ENCODE results near the gene ANKMY2. TPM values are rescaled to one million over a fixed set of nuclear protein-coding genes. Genes with fewer than 3 reads are reported as not detected.

The ANKMY2 gene
- total RNA-seq, 5 donors from 2014 or later (not counting 1 experiment from before 2014, with no cell fraction given) = 7.8 to 10.9 (median 10.0) TPM

- peaks cover 38% of the 10 kb centered on the region for H3K36me3 Mint-ChIP-seq
- no peaks in the 10 kb centered on the region for H3K9me3 Mint-ChIP-seq
- Histone ChIP-seq H3K4me3 (ENCODE audit: control insufficient read depth in 1 of 2, extremely low read depth in 1 of 2, low read length in 1 of 2) (no peak overlapping the region), H3K27ac (ENCODE audit: low read length) (no peak overlapping the region), H3K9me3 (no peaks in the 10 kb centered on the region), H3K27me3 (replicated peaks in 1 of 2; ENCODE audit: control insufficient read depth in 2 of 2, extremely low read depth in 1 of 2, insufficient read depth in 2 of 2, low read length in 1 of 2) (no peaks in the 10 kb centered on the region), H3K4me1 (ENCODE audit: control insufficient read depth in 1 of 2, extremely low read depth in 1 of 2, insufficient read depth in 2 of 2, low read length in 2 of 2) (no peaks in the 10 kb centered on the region), H3K36me3 (ENCODE audit: control insufficient read depth in 2 of 2, extremely low read depth in 1 of 2, insufficient read depth in 1 of 2, low read length in 1 of 2) (peaks cover 0 to 2% of the 10 kb centered on the region in 2 donors)
- H3K27ac Mint-ChIP-seq = no peak overlapping the region
- ChIA-PET POLR2A (interaction anchor here (0.5 to 1.1 kb wide), 2 partner anchors 19 to 30 kb away, joined by 3 to 12 read pairs; no protein-coding TSS in a partner anchor), CTCF (interaction anchor here in 1 of 2 donors (0.6 kb wide), 1 partner anchor 1008 kb away, joined by 5 read pairs; no protein-coding TSS in a partner anchor)
- WGBS (ENCODE audit: insufficient coverage) = no CpG with 5 or more reads among the region's 1 CpG
- ATAC-seq (replicated peaks in 1 of 4) (no peak), DNase-seq (no peak)
- no peak overlapping the region for H3K4me3 Mint-ChIP-seq
- H3K4me1 Mint-ChIP-seq = peaks cover 2 to 11% (median 2%) of the 10 kb centered on the region in 3 donors
- no peaks in the 10 kb centered on the region for H3K27me3 Mint-ChIP-seq
Measured at GRCh38 chr7:16636555-16637101, 8.9 kb downstream of the ANKMY2 start.

- Histone ChIP-seq H3K4me1 (ENCODE audit: control insufficient read depth in 1 of 2, extremely low read depth in 1 of 2, insufficient read depth in 2 of 2, low read length in 2 of 2) (no peaks in the 10 kb centered on the region), H3K4me3 (ENCODE audit: control insufficient read depth in 1 of 2, extremely low read depth in 1 of 2, low read length in 1 of 2) (no peak overlapping the region), H3K27ac (ENCODE audit: low read length) (no peak overlapping the region), H3K27me3 (replicated peaks in 1 of 2; ENCODE audit: control insufficient read depth in 2 of 2, extremely low read depth in 1 of 2, insufficient read depth in 2 of 2, low read length in 1 of 2) (no peaks in the 10 kb centered on the region), H3K9me3 (no peaks in the 10 kb centered on the region), H3K36me3 (ENCODE audit: control insufficient read depth in 2 of 2, extremely low read depth in 1 of 2, insufficient read depth in 1 of 2, low read length in 1 of 2) (peaks cover 0 to 2% of the 10 kb centered on the region in 2 donors)
- ChIA-PET POLR2A (interaction anchor here in 1 of 2 donors (0.5 to 0.6 kb wide), 2 partner anchors 91 to 113 kb away, joined by 3 to 9 read pairs; no protein-coding TSS in a partner anchor), CTCF (no interaction called here)
- peaks cover 1 to 7% (median 3%) of the 10 kb centered on the region in 3 donors for H3K4me1 Mint-ChIP-seq
- no peak overlapping the region for H3K27ac Mint-ChIP-seq
- no peak for ATAC-seq (replicated peaks in 1 of 4)
- no peaks in the 10 kb centered on the region for H3K9me3 Mint-ChIP-seq
- no peak for DNase-seq
- no peaks in the 10 kb centered on the region for H3K27me3 Mint-ChIP-seq
- 90% methylated on average over 3 of the region's 4 CpGs for WGBS (ENCODE audit: insufficient coverage)
- H3K36me3 Mint-ChIP-seq = peaks cover 41% of the 10 kb centered on the region
- no peak overlapping the region for H3K4me3 Mint-ChIP-seq
Measured at GRCh38 chr7:16634271-16634738, 11.2 kb downstream of the ANKMY2 start.

- H3K4me1 Mint-ChIP-seq = peaks cover 0 to 1% (median 0%) of the 10 kb centered on the region in 3 donors
- Histone ChIP-seq H3K4me1 (ENCODE audit: control insufficient read depth in 1 of 2, extremely low read depth in 1 of 2, insufficient read depth in 2 of 2, low read length in 2 of 2) (no peaks in the 10 kb centered on the region), H3K4me3 (ENCODE audit: control insufficient read depth in 1 of 2, extremely low read depth in 1 of 2, low read length in 1 of 2) (no peak overlapping the region), H3K27ac (ENCODE audit: low read length) (no peak overlapping the region), H3K36me3 (ENCODE audit: control insufficient read depth in 2 of 2, extremely low read depth in 1 of 2, insufficient read depth in 1 of 2, low read length in 1 of 2) (peaks cover 0 to 2% of the 10 kb centered on the region in 2 donors), H3K27me3 (replicated peaks in 1 of 2; ENCODE audit: control insufficient read depth in 2 of 2, extremely low read depth in 1 of 2, insufficient read depth in 2 of 2, low read length in 1 of 2) (no peaks in the 10 kb centered on the region), H3K9me3 (no peaks in the 10 kb centered on the region)
- no peak overlapping the region for H3K4me3 Mint-ChIP-seq
- no peak overlapping the region for H3K27ac Mint-ChIP-seq
- no peaks in the 10 kb centered on the region for H3K9me3 Mint-ChIP-seq
- POLR2A ChIA-PET = interaction anchor here in 1 of 2 donors (0.6 kb wide), 1 partner anchor 47 kb away, joined by 3 read pairs; no protein-coding TSS in a partner anchor
- 100% methylated on average over 1 of the region's 1 CpG for WGBS (ENCODE audit: insufficient coverage)
- ATAC-seq (replicated peaks in 1 of 4) = no peak
- no peaks in the 10 kb centered on the region for H3K27me3 Mint-ChIP-seq
- no peak for DNase-seq
- peaks cover 26% of the 10 kb centered on the region for H3K36me3 Mint-ChIP-seq
- CTCF ChIA-PET = no interaction called here
Measured at GRCh38 chr7:16630654-16631053, 14.9 kb downstream of the ANKMY2 start.

GRCh38 chr7:16627236-16627635, 18.3 kb downstream of the ANKMY2 start:
- H3K27ac Mint-ChIP-seq = no peak overlapping the region
- no peaks in the 10 kb centered on the region for H3K4me1 ChIP-seq (ENCODE audit: control insufficient read depth in 1 of 2, extremely low read depth in 1 of 2, insufficient read depth in 2 of 2, low read length in 2 of 2)
- peaks cover 0 to 1% (median 0%) of the 10 kb centered on the region in 3 donors for H3K4me1 Mint-ChIP-seq
- no peak overlapping the region for H3K27ac ChIP-seq (ENCODE audit: low read length)
- no peaks in the 10 kb centered on the region for H3K9me3 Mint-ChIP-seq
- no CpG with 5 or more reads among the region's 2 CpGs for WGBS (ENCODE audit: insufficient coverage)
- no peaks in the 10 kb centered on the region for H3K27me3 ChIP-seq (replicated peaks in 1 of 2; ENCODE audit: control insufficient read depth in 2 of 2, extremely low read depth in 1 of 2, insufficient read depth in 2 of 2, low read length in 1 of 2)
- no peak for ATAC-seq (replicated peaks in 1 of 4)
- H3K4me3 Mint-ChIP-seq = no peak overlapping the region
- CTCF ChIA-PET = no interaction called here
- H3K27me3 Mint-ChIP-seq = no peaks in the 10 kb centered on the region
- no peaks in the 10 kb centered on the region for H3K9me3 ChIP-seq
- POLR2A ChIA-PET = no interaction called here
- no peak for DNase-seq
- no peak overlapping the region for H3K4me3 ChIP-seq (ENCODE audit: control insufficient read depth in 1 of 2, extremely low read depth in 1 of 2, low read length in 1 of 2)
- H3K36me3 Mint-ChIP-seq = peaks cover 36% of the 10 kb centered on the region
- H3K36me3 ChIP-seq (ENCODE audit: control insufficient read depth in 2 of 2, extremely low read depth in 1 of 2, insufficient read depth in 1 of 2, low read length in 1 of 2) = peaks cover 0 to 10% of the 10 kb centered on the region in 2 donors

- ChIA-PET POLR2A (no interaction called here), CTCF (no interaction called here)
- ATAC-seq (replicated peaks in 1 of 4) (no peak), DNase-seq (no peak)
- Histone ChIP-seq H3K27me3 (replicated peaks in 1 of 2; ENCODE audit: control insufficient read depth in 2 of 2, extremely low read depth in 1 of 2, insufficient read depth in 2 of 2, low read length in 1 of 2) (no peaks in the 10 kb centered on the region), H3K36me3 (ENCODE audit: control insufficient read depth in 2 of 2, extremely low read depth in 1 of 2, insufficient read depth in 1 of 2, low read length in 1 of 2) (peaks cover 0 to 13% of the 10 kb centered on the region in 2 donors), H3K4me3 (ENCODE audit: control insufficient read depth in 1 of 2, extremely low read depth in 1 of 2, low read length in 1 of 2) (no peak overlapping the region), H3K4me1 (ENCODE audit: control insufficient read depth in 1 of 2, extremely low read depth in 1 of 2, insufficient read depth in 2 of 2, low read length in 2 of 2) (no peaks in the 10 kb centered on the region), H3K9me3 (no peaks in the 10 kb centered on the region), H3K27ac (ENCODE audit: low read length) (no peak overlapping the region)
- no peak overlapping the region for H3K4me3 Mint-ChIP-seq
- no peaks in the 10 kb centered on the region for H3K9me3 Mint-ChIP-seq
- no CpG with 5 or more reads among the region's 2 CpGs for WGBS (ENCODE audit: insufficient coverage)
- no peaks in the 10 kb centered on the region for H3K27me3 Mint-ChIP-seq
- H3K4me1 Mint-ChIP-seq = peaks cover 0 to 1% (median 0%) of the 10 kb centered on the region in 3 donors
- H3K36me3 Mint-ChIP-seq = peaks cover 39% of the 10 kb centered on the region
- no peak overlapping the region for H3K27ac Mint-ChIP-seq
Measured at GRCh38 chr7:16626388-16626787, 19.2 kb downstream of the ANKMY2 start.

GRCh38 chr7:16619979-16620408, 25.6 kb downstream of the ANKMY2 start:
- POLR2A ChIA-PET = no interaction called here

More at GRCh38 chr7:16619979-16620408, 25.6 kb downstream of the ANKMY2 start:
- H3K27ac ChIP-seq (ENCODE audit: low read length) = no peak overlapping the region
- peak overlapping the region in 1 of 2 donors; percentile 50 for H3K27ac Mint-ChIP-seq
- no peaks in the 10 kb centered on the region for H3K4me1 ChIP-seq (ENCODE audit: control insufficient read depth in 1 of 2, extremely low read depth in 1 of 2, insufficient read depth in 2 of 2, low read length in 2 of 2)
- ATAC-seq (replicated peaks in 1 of 4) = no peak
- H3K4me3 ChIP-seq (ENCODE audit: control insufficient read depth in 1 of 2, extremely low read depth in 1 of 2, low read length in 1 of 2) = no peak overlapping the region
- H3K9me3 Mint-ChIP-seq = no peaks in the 10 kb centered on the region
- WGBS (ENCODE audit: insufficient coverage) = no CpG with 5 or more reads among the region's 2 CpGs
- DNase-seq = no peak
- H3K27me3 Mint-ChIP-seq = no peaks in the 10 kb centered on the region
- H3K4me3 Mint-ChIP-seq = no peak overlapping the region
- H3K9me3 ChIP-seq = no peaks in the 10 kb centered on the region
- H3K36me3 ChIP-seq (ENCODE audit: control insufficient read depth in 2 of 2, extremely low read depth in 1 of 2, insufficient read depth in 1 of 2, low read length in 1 of 2) = peaks cover 0 to 30% of the 10 kb centered on the region in 2 donors
- H3K36me3 Mint-ChIP-seq = peaks cover 64% of the 10 kb centered on the region
- no peaks in the 10 kb centered on the region for H3K27me3 ChIP-seq (replicated peaks in 1 of 2; ENCODE audit: control insufficient read depth in 2 of 2, extremely low read depth in 1 of 2, insufficient read depth in 2 of 2, low read length in 1 of 2)
- H3K4me1 Mint-ChIP-seq = peaks cover 2 to 5% (median 4%) of the 10 kb centered on the region in 3 donors
- CTCF ChIA-PET = no interaction called here

Measured in T-cell (primary cell).